Chondrocyte (in vitro differentiated cells): Measurements from ENCODE around the gene ELANE. TPM values are rescaled to one million over a fixed set of nuclear protein-coding genes. Genes with fewer than 3 reads are reported as not detected.

Experiments used
- DNase-seq: peaks from one replicate; pipeline ENCODE4 v3.0.0; 2021; ENCODE audit warnings: mixed read lengths, low spot score
- H3K27ac Mint-ChIP-seq: one replicate; pipeline ENCODE4 v1.8.0; 2021; ENCODE audit warnings: mild to moderate bottlenecking, moderate library complexity, mixed read lengths; ENCODE audit not compliant: unreplicated experiment
- H3K27me3 Mint-ChIP-seq: 2 replicates; pipeline ENCODE4 v1.8.0; 2021; ENCODE audit warnings: low read depth, mixed read lengths
- H3K36me3 Mint-ChIP-seq: 2 replicates; pipeline ENCODE4 v1.8.0; 2021; ENCODE audit warnings: low read depth, mixed read lengths
- H3K4me1 Mint-ChIP-seq: 2 replicates; pipeline ENCODE4 v1.8.0; 2021; ENCODE audit warnings: low read depth, mild to moderate bottlenecking, mixed read lengths
- H3K4me3 Mint-ChIP-seq: one replicate; pipeline ENCODE4 v1.8.0; 2021; ENCODE audit warnings: mild to moderate bottlenecking, moderate library complexity, mixed read lengths; ENCODE audit not compliant: unreplicated experiment
- H3K9me3 Mint-ChIP-seq: 2 replicates; pipeline ENCODE4 v1.8.0; 2021; ENCODE audit warnings: low read depth, mixed read lengths
- total RNA-seq: library from RNA; stranded (reverse); gene quantifications from 3 replicates; pipeline ENCODE4 v1.2.1, GENCODE V29; 2021
- TF ChIP-seq, protein P1 (sequence below): fragments of 200-600 bp; sonication (generic); IDR thresholded peaks from 2 replicates; pipeline ENCODE4 v1.5.0; 2021; ENCODE audit warnings: antibody characterized with exemption, mild to moderate bottlenecking, moderate library complexity

The ELANE gene
- total RNA-seq, 1 donor from 2014 or later, result not detected

DNA sequence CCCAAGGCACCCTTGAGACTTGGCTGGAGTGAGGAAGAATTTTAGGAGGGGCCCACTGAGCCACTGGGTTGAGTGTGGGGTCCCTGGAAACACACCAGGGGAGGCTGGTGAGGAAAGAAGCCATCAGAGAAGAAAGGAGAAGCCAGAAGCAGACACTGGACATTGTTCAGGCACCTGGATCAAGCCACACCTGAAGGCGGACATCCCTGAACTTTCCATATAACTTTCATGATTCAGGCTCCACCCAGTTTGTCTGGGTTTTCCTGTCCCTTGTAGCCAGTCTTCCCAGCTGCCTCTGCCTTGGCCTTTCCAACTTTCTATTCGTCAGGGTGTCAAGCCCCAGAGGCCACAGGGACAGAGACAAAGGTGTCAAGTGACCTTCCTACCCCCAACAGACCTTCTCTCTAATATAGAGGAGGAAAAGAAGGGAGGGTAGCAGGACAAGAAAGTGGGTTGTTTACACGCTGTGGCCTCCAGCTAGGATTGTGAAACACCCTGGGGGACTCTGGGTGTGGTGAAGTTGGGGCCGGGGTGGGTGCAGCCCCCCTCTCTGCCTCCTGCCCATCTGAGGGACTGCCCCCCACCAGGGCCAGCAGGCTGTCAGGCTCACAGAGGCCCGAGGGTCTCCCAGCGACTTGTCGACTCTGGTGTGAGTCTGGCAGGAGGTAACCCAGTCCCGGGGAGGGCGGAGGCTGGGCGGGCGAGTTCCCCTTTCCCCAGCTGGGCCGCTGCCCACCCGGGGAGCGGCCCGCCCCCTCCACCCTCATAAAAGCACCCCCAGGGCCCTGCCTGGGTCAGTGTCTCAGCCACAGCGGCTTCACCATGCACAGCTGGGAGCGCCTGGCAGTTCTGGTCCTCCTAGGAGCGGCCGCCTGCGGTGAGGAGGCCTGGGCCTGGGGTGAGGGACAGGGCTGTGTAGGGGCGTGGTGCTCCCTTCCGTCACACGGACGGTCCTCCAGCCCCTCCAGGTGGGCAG, 7.1 kb downstream of the ELANE start, which contains the start of gene CFD:
Gene CFD (plus strand): TSS at position 797 of the 976 bp plus-strand sequence. CDS start 26 bp downstream, at position 823.
- H3K4me1 Mint-ChIP-seq, result peaks cover 11% of the 10 kb centered on the region
- H3K4me3 Mint-ChIP-seq, result peak within 1 kb of the TSS; percentile 33
- H3K36me3 Mint-ChIP-seq, result no peaks in the 10 kb centered on the region
- no peak for DNase-seq
- H3K27ac Mint-ChIP-seq, result no peak within 1 kb of the TSS
- H3K27me3 Mint-ChIP-seq, result no peaks in the 10 kb centered on the region
- TF ChIP-seq, protein P1, sequence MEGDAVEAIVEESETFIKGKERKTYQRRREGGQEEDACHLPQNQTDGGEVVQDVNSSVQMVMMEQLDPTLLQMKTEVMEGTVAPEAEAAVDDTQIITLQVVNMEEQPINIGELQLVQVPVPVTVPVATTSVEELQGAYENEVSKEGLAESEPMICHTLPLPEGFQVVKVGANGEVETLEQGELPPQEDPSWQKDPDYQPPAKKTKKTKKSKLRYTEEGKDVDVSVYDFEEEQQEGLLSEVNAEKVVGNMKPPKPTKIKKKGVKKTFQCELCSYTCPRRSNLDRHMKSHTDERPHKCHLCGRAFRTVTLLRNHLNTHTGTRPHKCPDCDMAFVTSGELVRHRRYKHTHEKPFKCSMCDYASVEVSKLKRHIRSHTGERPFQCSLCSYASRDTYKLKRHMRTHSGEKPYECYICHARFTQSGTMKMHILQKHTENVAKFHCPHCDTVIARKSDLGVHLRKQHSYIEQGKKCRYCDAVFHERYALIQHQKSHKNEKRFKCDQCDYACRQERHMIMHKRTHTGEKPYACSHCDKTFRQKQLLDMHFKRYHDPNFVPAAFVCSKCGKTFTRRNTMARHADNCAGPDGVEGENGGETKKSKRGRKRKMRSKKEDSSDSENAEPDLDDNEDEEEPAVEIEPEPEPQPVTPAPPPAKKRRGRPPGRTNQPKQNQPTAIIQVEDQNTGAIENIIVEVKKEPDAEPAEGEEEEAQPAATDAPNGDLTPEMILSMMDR, result no peak
- H3K9me3 Mint-ChIP-seq, result no peaks in the 10 kb centered on the region

DNA sequence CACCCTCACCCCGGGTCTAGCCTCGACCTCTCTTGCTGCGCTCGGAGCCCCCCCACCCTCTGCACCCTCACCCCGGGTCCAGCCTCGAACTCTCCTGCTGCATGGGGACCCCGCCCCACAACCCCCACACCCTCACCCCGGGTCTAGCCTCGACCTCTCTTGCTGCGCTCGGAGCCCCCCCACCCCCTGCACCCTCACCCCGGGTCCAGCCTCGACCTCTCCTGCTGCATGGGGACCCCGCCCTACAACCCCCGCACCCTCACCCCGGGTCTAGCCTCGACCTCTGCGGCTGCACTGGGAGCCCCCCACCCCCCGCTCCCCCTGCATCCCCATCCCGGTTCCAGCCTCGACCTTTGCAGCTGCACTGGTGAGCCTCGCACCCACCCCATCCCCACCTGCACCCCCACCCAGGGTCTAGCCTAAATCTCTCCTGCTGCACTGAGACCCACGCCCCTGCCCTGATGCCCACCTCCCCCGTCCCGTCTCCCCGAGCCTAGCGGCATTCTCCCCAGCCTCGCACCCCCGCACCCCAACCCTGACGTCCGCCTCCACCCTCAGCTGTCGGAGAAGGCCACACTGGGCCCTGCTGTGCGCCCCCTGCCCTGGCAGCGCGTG, 9.1 kb downstream of the ELANE start:
- Mint-ChIP-seq H3K36me3 (peaks cover 2% of the 10 kb centered on the region), H3K9me3 (no peaks in the 10 kb centered on the region), H3K4me1 (peaks cover 11% of the 10 kb centered on the region), H3K27ac (no peak overlapping the region), H3K27me3 (no peaks in the 10 kb centered on the region), H3K4me3 (peak overlapping the region; percentile 22)
- TF ChIP-seq, protein P1, result no peak
- DNase-seq, result no peak

DNA sequence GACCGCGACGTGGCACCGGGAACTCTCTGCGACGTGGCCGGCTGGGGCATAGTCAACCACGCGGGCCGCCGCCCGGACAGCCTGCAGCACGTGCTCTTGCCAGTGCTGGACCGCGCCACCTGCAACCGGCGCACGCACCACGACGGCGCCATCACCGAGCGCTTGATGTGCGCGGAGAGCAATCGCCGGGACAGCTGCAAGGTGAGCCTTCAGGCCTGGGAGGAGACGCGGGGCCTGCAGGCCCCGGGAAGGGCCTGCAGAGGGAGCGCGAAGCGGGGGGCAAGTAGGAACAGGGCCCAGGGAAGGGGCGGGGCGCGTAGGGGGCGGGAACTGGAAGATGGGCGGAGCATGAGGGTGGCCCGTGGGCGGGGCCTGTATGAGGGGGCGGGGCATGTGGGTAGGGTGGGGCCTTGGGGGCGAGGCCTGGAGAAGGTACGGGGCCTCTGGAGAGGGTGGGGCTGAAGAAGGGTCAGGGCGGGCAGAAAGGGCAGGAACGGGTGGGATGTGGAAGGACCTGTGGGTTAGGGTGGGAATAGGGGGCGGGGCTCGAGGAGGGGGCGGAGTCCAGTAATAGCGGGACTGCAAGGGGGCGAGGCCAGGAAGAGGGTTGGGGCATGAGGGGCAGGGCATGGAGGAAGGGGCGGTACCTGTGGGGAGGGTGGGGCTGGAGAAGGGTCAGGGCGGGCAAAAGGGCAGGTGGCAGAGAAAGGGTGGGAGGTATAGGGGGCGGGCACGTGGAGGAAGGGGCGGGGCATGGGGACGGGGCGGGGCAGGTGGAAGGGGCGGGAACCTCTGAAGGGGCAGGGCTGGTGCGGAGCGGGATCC, 9.9 kb downstream of the ELANE start:
- no peaks in the 10 kb centered on the region for H3K9me3 Mint-ChIP-seq
- H3K4me3 Mint-ChIP-seq, result peak overlapping the region; percentile 22
- DNase-seq, result no peak
- TF ChIP-seq, protein P1, result peak; percentile 18
- peaks cover 12% of the 10 kb centered on the region for H3K4me1 Mint-ChIP-seq
- H3K27me3 Mint-ChIP-seq, result no peaks in the 10 kb centered on the region
- H3K36me3 Mint-ChIP-seq, result peaks cover 2% of the 10 kb centered on the region
- no peak overlapping the region for H3K27ac Mint-ChIP-seq

DNA sequence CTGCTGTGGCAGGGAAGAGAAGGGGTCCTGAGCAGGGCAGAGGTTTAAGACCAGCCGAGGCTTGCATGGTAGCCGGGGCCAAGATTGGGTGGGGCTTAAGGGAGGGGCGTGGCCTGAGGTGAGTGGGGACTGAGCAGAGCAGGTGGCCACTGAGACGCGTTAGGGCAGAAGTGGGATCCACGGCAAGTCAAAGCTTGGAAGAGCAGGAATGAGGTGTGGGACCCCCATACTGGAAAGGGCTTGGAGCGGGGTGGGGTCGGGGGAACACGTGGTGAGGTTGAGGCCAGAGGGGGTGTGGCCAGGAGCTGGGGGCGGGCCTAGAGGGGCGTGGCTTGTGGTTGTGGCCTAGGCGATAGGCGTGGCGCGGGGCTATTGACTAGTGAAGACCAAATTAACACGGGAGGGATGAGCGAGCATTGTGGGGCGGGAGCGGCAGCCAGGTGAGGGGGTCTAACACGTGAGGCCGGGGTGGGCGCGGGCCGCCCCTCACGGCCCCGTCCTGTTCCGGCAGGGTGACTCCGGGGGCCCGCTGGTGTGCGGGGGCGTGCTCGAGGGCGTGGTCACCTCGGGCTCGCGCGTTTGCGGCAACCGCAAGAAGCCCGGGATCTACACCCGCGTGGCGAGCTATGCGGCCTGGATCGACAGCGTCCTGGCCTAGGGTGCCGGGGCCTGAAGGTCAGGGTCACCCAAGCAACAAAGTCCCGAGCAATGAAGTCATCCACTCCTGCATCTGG, 10.6 kb downstream of the ELANE start:
- Mint-ChIP-seq H3K36me3 (peaks cover 6% of the 10 kb centered on the region), H3K4me1 (peaks cover 20% of the 10 kb centered on the region), H3K27ac (no peak overlapping the region), H3K27me3 (no peaks in the 10 kb centered on the region), H3K9me3 (no peaks in the 10 kb centered on the region), H3K4me3 (no peak overlapping the region)
- TF ChIP-seq, protein P1, result no peak
- peak; percentile 91 for DNase-seq
